B cell (primary cell): ENCODE results near the gene CCDC88B. TPM values are rescaled to one million over a fixed set of nuclear protein-coding genes. Genes with fewer than 3 reads are reported as not detected.
A peak's percentile ranks its signal among the peaks of the same experiment; 100 is the strongest.

Experiments used
- ATAC-seq: fragments of 200-7000 bp; cut with Tn5 transposase; one replicate; pipeline ENCODE4 v1.10.0; 2021; ENCODE audit warnings: low read depth, mild to moderate bottlenecking, moderate number of reproducible peaks, moderate library complexity
- CTCF ChIA-PET: fragments of 350-600 bp; sonication (Branson Sonifier 250); formaldehyde crosslinking; loops from one replicate; lab custom pipeline; 2021; ENCODE audit warnings: antibody characterized with exemption, inconsistent platforms; lab: Charles Lee
- POLR2A ChIA-PET: fragments of 350-600 bp; sonication (Branson Sonifier 250); formaldehyde crosslinking; loops from one replicate; lab custom pipeline; 2021; ENCODE audit warnings: antibody characterized with exemption; lab: Charles Lee
- DNase-seq: peaks from one replicate; pipeline ENCODE4 v3.0.0; 2013
- H2AFZ ChIP-seq: 2 replicates; pipeline ENCODE4 v1.6.1; 2012; ENCODE audit warnings: mild to moderate bottlenecking, low read depth, low read length; ENCODE audit not compliant: insufficient read depth, poor library complexity, severe bottlenecking
- H3K27ac ChIP-seq, 2 donors: 1 replicate in 1 of 2; 2 replicates in 1 of 2; pipeline ENCODE4 v1.5.1; 2012 to 2013; ENCODE audit warnings: low read length in 2 of 2, mild to moderate bottlenecking in 2 of 2, moderate library complexity in 1 of 2
- H3K27me3 ChIP-seq, 4 experiments: fragments of 200-600 bp in 1 of 4; sonication (generic) in 1 of 4; replicated peaks in 1 of 4; 1 replicate in 2 of 4; 2 replicates in 2 of 4; pipeline versions ENCODE4 v1.6.1 to v1.7.0; 2013 to 2016; ENCODE audit warnings: low read length in 3 of 4, mild to moderate bottlenecking in 2 of 4, mixed read lengths in 1 of 4, moderate library complexity in 1 of 4; ENCODE audit not compliant: insufficient read depth in 4 of 4, control insufficient read depth in 3 of 4; ENCODE audit errors: control extremely low read depth in 1 of 4
- H3K36me3 ChIP-seq, 2 experiments: replicated peaks in 1 of 2; 1 replicate in 1 of 2; 2 replicates in 1 of 2; pipeline versions ENCODE4 v1.6.1 to v1.7.1; 2013; ENCODE audit warnings: low read length in 1 of 2; ENCODE audit not compliant: insufficient read depth in 2 of 2, control insufficient read depth in 1 of 2; ENCODE audit errors: control extremely low read depth in 1 of 2, extremely low read depth in 1 of 2
- H3K4me1 ChIP-seq, 2 donors: fragments of 200-600 bp in 1 of 2; sonication (generic) in 1 of 2; 1 replicate in 1 of 2; 2 replicates in 1 of 2; pipeline versions ENCODE4 v1.5.1 to v1.6.1; 2013 to 2017; ENCODE audit warnings: low read length in 2 of 2; ENCODE audit not compliant: control insufficient read depth in 2 of 2, insufficient read depth in 2 of 2
- H3K4me2 ChIP-seq: replicated peaks from 2 replicates; pipeline ENCODE3; 2012; ENCODE audit warnings: mild to moderate bottlenecking, low read depth, low read length; ENCODE audit not compliant: poor library complexity, severe bottlenecking
- H3K4me3 ChIP-seq, 5 experiments: fragments of 200-600 bp in 1 of 5; sonication (generic) in 1 of 5; 1 replicate in 3 of 5; 2 replicates in 2 of 5; pipeline versions ENCODE4 v1.5.1 to v1.7.0; 2011 to 2016; ENCODE audit warnings: low read length in 4 of 5, mild to moderate bottlenecking in 4 of 5, low read depth in 2 of 5, control low read depth in 1 of 5, moderate library complexity in 1 of 5; ENCODE audit not compliant: insufficient read depth in 1 of 5; ENCODE audit errors: control extremely low read depth in 1 of 5, extremely low read depth in 1 of 5
- H3K79me2 ChIP-seq: fragments of 200-600 bp; sonication (generic); one replicate; pipeline ENCODE4 v1.6.0; 2016; ENCODE audit warnings: low read length; ENCODE audit not compliant: control insufficient read depth, insufficient read depth
- H3K9ac ChIP-seq: fragments of 200-600 bp; sonication (generic); 2 replicates; pipeline ENCODE4 v1.6.1; 2017; ENCODE audit warnings: mild to moderate bottlenecking, low read length, moderate library complexity
- H3K9me3 ChIP-seq, 3 donors: one replicate each; pipeline versions ENCODE4 v1.6.1 to v1.7.1; 2013; ENCODE audit warnings: low read length in 2 of 3; ENCODE audit not compliant: control insufficient read depth in 2 of 3, insufficient read depth in 1 of 3; ENCODE audit errors: control extremely low read depth in 1 of 3
- H4K20me1 ChIP-seq: 2 replicates; pipeline ENCODE4 v1.6.0; 2012; ENCODE audit warnings: mild to moderate bottlenecking, low read length; ENCODE audit not compliant: insufficient read depth, control insufficient read depth, poor library complexity, severe bottlenecking
- H3K27ac Mint-ChIP-seq: one replicate; pipeline ENCODE4 v1.8.0; 2021; ENCODE audit warnings: mixed read lengths
- H3K27me3 Mint-ChIP-seq: one replicate; pipeline ENCODE4 v1.8.0; 2021; ENCODE audit warnings: mixed read lengths
- H3K4me1 Mint-ChIP-seq: one replicate; pipeline ENCODE4 v1.8.0; 2021; ENCODE audit warnings: mixed read lengths
- H3K4me3 Mint-ChIP-seq: one replicate; pipeline ENCODE4 v1.8.0; 2021; ENCODE audit warnings: mixed read lengths
- H3K9me3 Mint-ChIP-seq: one replicate; pipeline ENCODE4 v1.8.0; 2022; ENCODE audit warnings: mixed read lengths; ENCODE audit not compliant: insufficient read depth
- CTCF ChIP-seq: fragments of 200-600 bp; IDR thresholded peaks from one replicate; pipeline ENCODE4 v1.8.0; 2022; ENCODE audit warnings: antibody characterized with exemption, mild to moderate bottlenecking
- EZH2 ChIP-seq: IDR thresholded peaks from 2 replicates; pipeline ENCODE4 v1.6.1; 2012; ENCODE audit warnings: borderline replicate concordance, low read depth, mild to moderate bottlenecking, moderate library complexity, low read length; ENCODE audit not compliant: insufficient read depth, poor library complexity, severe bottlenecking
- WGBS: methylation state at CpG from one replicate; pipeline ENCODE4 v1.1.5; 2013; ENCODE audit warnings: missing lambda C conversion rate; ENCODE audit not compliant: insufficient coverage; 5-methylcytosine and 5-hydroxymethylcytosine counted together
- intact Hi-C: fragments of 100-400 bp; cut with micrococcal nuclease; formaldehyde crosslinking; loops from one replicate; pipeline ENCODE4 v1.10.0; 2022
- polyA plus RNA-seq: library from polyadenylated mRNA; depleted of rRNA; stranded (reverse); fragments of >200 nt; gene quantifications from 2 replicates; pipeline ENCODE4 v1.2.3, GENCODE V29; 2012
- total RNA-seq, 2 donors: library from RNA; stranded (reverse); fragments of 120-200 nt in 1 of 2; gene quantifications; 1 replicate in 1 of 2; 2 replicates in 1 of 2; pipeline versions ENCODE4 v1.2.3 to v1.2.4, GENCODE V29; 2013 to 2022

Gene CCDC88B
- total and polyA plus RNA-seq, 2 donors (not counting 1 experiment from before 2014, with no cell fraction given): 172 to 208 TPM

DNA sequence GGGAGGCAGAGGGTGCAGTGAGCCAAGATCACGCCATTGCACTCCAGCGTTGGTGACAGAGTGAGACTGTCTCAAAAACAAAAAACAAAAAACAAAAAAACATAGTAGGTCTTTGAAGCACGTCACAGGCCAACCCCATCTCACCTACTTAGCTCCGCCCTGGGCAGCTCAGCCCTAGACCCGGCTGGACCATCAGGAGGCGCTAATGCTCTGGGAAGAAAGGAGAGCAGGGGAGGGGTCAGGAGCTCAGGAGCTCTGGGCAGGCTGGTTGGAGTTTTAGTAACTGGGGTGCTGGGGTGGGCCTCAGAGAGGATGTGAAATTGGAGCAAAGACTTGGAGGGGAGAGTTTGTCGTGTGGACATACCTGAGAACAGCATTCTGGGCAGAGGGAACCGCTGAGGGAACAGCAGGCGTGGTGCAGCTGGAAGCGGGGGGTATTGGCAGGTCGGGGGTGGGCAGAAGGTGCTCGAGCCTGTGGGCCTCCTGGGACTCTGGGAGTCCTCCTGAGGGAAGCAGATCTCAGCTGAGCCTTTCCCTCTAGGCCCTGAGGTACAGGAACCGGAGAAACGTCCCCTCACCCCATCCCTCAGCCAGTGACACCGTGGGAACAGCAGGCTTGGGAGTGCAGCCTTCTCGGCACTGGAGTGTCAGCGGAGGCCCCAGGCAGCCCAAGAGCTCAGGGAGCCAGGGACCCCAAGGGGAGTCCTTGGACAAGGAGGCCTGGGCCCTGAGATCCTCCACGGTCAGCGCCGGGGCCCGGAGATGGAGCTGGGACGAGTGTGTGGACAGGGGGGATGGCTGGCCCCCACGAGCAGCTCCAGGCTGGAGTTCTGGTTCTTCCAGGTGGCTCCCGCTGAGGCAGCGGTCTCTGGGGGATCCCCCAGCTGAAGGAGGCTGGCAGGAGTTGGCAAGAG, 16.8 kb downstream of the CCDC88B start:
- Histone ChIP-seq H3K4me3 (no peak overlapping the region), H3K27me3 (no peaks in the 10 kb centered on the region), H3K9me3 (no peaks in the 10 kb centered on the region), H3K9ac (no peak overlapping the region), H3K79me2 (peaks cover 11% of the 10 kb centered on the region), H3K4me2 (no peak overlapping the region), H3K36me3 (peaks cover 0 to 22% of the 10 kb centered on the region in 2 experiments), H4K20me1 (peaks cover 45% of the 10 kb centered on the region), H3K27ac (no peak overlapping the region), H2AFZ (no peak overlapping the region), H3K4me1 (peaks cover 27 to 51% of the 10 kb centered on the region in 2 donors)
- no peaks in the 10 kb centered on the region for H3K9me3 Mint-ChIP-seq
- H3K27ac Mint-ChIP-seq: peak overlapping the region; percentile 28
- POLR2A ChIA-PET: interaction anchor here (0.7 to 2.8 kb wide), 2 partner anchors 16 to 39 kb away, joined by 3 to 16 read pairs; partner anchors contain the start of genes PRDX5 and TRMT112
- CTCF ChIA-PET: interaction anchor here (0.7 to 10.2 kb wide), 11 partner anchors 15 to 548 kb away, joined by 3 to 188 read pairs (median 6); partner anchors contain the start of genes CCDC88B, ESRRA, PRDX5 and TRMT112
- peaks cover 37% of the 10 kb centered on the region for H3K4me1 Mint-ChIP-seq
- intact Hi-C loops: loop anchor here (5.0 kb wide), 1 partner anchor 91 kb away; no protein-coding TSS in a partner anchor
- no peak for ATAC-seq
- H3K27me3 Mint-ChIP-seq: no peaks in the 10 kb centered on the region
- TF ChIP-seq EZH2 (no peak), CTCF (no peak)
- peak; percentile 52 for DNase-seq
- peak overlapping the region; percentile 24 for H3K4me3 Mint-ChIP-seq
- WGBS: 91% methylated on average over 23 of the region's 25 CpGs
